BLaER1 (cell line): ENCODE data around the gene OGDHL.

Experiments used
- H3K27ac ChIP-seq: shearing (Covaris generic); formaldehyde crosslinking; 2 replicates; pipeline ENCODE4 v1.8.1; 2022
- H3K27me3 ChIP-seq: shearing (Covaris generic); formaldehyde crosslinking; 2 replicates; pipeline ENCODE4 v1.8.1; 2022
- H3K36me3 ChIP-seq: shearing (Covaris generic); formaldehyde crosslinking; 2 replicates; pipeline ENCODE4 v1.8.1; 2022
- H3K4me1 ChIP-seq: shearing (Covaris generic); formaldehyde crosslinking; 2 replicates; pipeline ENCODE4 v1.8.1; 2022
- H3K4me2 ChIP-seq: shearing (Covaris generic); formaldehyde crosslinking; 2 replicates; pipeline ENCODE4 v1.8.1; 2022
- H3K4me3 ChIP-seq: shearing (Covaris generic); formaldehyde crosslinking; 2 replicates; pipeline ENCODE4 v1.8.1; 2022
- H3K9ac ChIP-seq: shearing (Covaris generic); formaldehyde crosslinking; 2 replicates; pipeline ENCODE4 v1.8.1; 2022
- H3K9me3 ChIP-seq: shearing (Covaris generic); formaldehyde crosslinking; 2 replicates; pipeline ENCODE4 v1.8.1; 2022
- H4K20me1 ChIP-seq: shearing (Covaris generic); formaldehyde crosslinking; 2 replicates; pipeline ENCODE4 v1.8.1; 2022
- Cebpa-rat ChIP-seq: shearing (Covaris generic); IDR thresholded peaks from 2 replicates; pipeline ENCODE4 v1.8.1; 2022

OGDHL gene

DNA sequence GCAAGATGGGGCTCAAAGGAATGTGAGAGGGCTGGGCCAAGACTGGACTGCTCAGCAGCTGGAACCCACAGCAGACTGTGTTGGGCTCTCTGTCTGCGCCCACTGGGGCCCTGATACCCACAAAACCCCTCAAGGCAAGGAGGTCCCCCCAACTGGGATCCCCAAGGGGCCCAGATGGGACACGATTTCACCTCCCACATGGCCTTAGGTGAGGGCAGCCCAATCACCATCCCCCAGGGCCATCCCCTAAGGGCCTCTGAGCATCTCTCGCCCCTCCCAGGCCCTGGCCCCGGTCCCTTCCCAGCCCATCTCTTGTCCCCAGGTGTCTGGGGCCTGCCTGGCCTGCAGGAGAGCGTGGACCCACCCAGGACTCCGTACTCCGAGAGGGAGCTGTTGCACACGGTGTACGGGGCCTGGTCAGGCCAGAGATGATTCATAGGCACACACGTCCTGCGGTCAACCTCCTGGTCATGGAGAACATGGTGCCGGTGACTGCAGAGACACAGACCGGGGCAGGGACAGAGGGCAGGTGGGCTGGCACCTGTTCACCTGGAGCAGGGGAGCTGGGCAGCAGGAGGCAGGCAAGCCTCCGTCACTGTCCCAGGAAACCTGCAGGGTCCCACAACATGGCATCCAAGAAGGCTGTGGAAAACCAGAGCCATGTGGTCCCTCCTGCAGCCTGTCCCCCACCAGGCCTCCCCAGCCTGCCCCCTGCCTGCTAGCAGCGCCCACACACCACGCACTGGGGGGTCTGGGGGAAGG, 21.6 kb downstream of the OGDHL start:
- Histone ChIP-seq H3K9me3 (no peaks in the 10 kb centered on the region), H3K36me3 (no peaks in the 10 kb centered on the region), H3K4me2 (no peak overlapping the region), H3K9ac (no peak overlapping the region), H3K27ac (no peak overlapping the region), H4K20me1 (no peaks in the 10 kb centered on the region), H3K4me3 (no peak overlapping the region), H3K27me3 (no peaks in the 10 kb centered on the region), H3K4me1 (peaks cover 19% of the 10 kb centered on the region)
- no peak for TF ChIP-seq Cebpa-rat

DNA sequence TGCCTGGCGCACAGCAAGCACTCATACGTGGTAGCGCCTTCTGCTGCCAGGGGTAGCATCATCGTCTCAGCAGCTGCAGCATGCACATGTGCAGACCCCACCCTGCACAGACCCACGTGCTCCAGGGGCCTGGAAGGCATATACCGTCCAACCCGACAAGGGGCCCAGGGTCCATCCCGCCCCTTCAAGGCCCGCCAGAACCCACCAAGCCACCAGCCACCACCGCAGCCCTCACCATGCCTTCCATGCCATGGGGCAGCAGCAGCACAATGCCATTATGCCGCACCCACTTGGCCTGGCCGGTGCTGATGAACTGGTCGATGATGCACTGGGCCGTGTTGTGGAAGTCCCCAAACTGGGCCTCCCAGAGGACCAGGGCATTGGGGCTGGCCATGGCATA, 22.7 kb downstream of the OGDHL start:
- no peak overlapping the region for H3K4me2 ChIP-seq
- H3K27me3 ChIP-seq, result no peaks in the 10 kb centered on the region
- no peak overlapping the region for H3K9ac ChIP-seq
- H3K9me3 ChIP-seq, result no peaks in the 10 kb centered on the region
- no peaks in the 10 kb centered on the region for H3K36me3 ChIP-seq
- H4K20me1 ChIP-seq, result no peaks in the 10 kb centered on the region
- TF ChIP-seq Cebpa-rat, result no peak
- no peak overlapping the region for H3K4me3 ChIP-seq
- H3K4me1 ChIP-seq, result peaks cover 17% of the 10 kb centered on the region
- no peak overlapping the region for H3K27ac ChIP-seq

DNA sequence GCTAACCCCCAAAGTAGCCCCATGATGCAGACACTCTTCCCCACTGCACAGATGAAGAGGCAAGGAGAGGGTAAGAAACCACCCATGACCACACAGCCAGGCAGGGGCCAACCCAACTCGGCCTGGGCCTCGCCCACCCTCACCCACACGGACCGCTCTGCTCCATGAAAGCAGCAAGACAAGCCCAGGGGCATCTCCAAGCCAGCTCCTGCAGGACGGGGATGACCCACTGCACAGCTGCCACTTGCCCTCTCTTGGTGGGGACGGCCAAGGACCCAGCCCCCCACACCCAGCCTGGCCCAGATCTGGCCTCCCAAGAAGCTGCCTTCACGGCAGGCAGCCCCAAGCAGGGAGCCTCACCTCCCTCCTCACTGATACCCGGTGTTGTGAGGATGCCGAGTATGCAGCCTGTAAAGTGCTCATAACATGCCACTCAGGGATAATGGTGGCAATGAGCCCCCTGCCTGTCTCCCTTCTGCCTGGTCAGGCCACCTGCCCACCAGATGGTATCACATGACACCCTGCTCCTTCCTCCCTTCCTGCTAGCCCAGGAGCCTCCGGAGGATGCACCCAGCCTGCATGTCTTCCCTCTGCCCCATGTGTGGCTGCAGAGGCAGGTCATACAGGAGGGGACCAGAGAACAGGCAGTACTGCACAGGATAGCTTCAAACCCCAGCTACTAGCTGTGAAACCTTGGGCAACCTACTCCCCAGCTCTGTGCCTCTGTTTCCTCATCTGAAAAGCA, 23.3 kb downstream of the OGDHL start:
- no peaks in the 10 kb centered on the region for H3K27me3 ChIP-seq
- H3K4me3 ChIP-seq, result no peak overlapping the region
- no peaks in the 10 kb centered on the region for H4K20me1 ChIP-seq
- TF ChIP-seq Cebpa-rat, result no peak
- no peak overlapping the region for H3K4me2 ChIP-seq
- no peaks in the 10 kb centered on the region for H3K36me3 ChIP-seq
- no peaks in the 10 kb centered on the region for H3K9me3 ChIP-seq
- H3K4me1 ChIP-seq, result peaks cover 11% of the 10 kb centered on the region
- H3K27ac ChIP-seq, result no peak overlapping the region
- no peak overlapping the region for H3K9ac ChIP-seq

DNA sequence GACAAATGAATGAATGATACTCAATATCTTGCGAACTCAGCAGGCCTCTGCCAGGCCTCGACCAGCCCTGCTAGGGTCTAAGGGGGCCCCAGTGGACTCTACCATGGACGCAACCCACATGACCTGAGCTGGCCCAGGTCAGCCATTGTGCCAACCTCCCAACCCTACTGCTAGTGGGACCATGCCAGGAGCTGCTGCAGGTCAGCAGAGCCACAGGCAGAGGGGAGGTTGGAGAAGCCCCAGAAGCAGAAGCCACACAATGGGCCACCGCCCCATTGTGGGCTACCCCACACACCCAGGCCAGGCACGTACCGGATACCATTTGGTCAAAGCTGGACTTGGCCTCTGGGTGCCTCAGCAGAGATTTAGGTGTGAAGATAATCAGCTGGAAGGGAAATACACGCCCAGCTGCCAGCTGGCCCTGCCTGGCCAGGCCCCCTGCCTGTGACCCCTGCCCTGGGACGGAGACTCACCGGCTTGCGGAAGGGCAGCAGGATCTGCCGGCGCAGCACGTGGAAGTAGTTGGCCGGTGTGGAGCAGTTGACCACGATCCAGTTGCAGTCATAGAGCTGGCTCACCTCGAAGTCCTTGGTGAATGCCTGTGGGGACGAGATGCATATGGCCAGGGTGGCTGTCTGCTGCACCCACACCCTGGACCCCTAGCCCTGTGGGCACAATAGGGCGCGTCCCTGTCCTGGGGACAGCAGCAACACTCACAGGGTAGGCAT, 24.5 kb downstream of the OGDHL start:
- Histone ChIP-seq H3K36me3 (no peaks in the 10 kb centered on the region), H3K27me3 (no peaks in the 10 kb centered on the region), H3K9me3 (no peaks in the 10 kb centered on the region), H3K4me1 (peaks cover 15% of the 10 kb centered on the region), H3K4me2 (no peak overlapping the region), H3K9ac (no peak overlapping the region), H3K27ac (no peak overlapping the region), H4K20me1 (no peaks in the 10 kb centered on the region), H3K4me3 (no peak overlapping the region)
- no peak for TF ChIP-seq Cebpa-rat

DNA sequence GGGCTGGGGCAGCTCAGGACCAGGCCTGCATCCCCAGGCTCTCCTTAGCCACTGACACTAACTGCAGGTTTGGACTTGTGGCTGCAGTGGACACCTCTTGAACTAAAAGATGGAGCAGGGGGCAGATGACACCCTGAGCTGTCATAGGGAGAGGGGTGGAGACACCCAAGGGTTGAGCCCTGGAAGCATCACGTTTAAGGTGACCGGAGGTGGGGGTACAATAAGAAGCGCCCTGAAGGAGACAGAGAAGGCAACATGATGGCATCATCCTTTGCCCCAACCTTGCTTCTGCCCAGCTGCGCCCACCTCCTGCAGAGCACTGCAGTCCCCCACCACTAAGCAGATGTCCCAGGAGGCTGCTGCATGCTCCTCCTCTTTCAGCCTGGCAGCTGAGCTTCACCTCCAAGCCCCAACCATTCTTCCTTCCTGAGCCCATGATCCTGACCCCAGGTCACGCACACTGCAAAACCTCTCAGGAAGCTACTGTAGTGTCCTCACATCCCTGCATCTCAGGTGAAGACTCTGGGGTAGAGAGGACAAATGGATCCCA, 25.5 kb downstream of the OGDHL start:
- Histone ChIP-seq H3K27me3 (no peaks in the 10 kb centered on the region), H3K4me2 (0 out of 2 replicates have a peak overlapping the region, but pooled peaks have one; percentile 7), H3K36me3 (no peaks in the 10 kb centered on the region), H4K20me1 (no peaks in the 10 kb centered on the region), H3K27ac (no peak overlapping the region), H3K9me3 (no peaks in the 10 kb centered on the region), H3K9ac (no peak overlapping the region), H3K4me3 (no peak overlapping the region), H3K4me1 (peaks cover 15% of the 10 kb centered on the region)
- no peak for TF ChIP-seq Cebpa-rat

DNA sequence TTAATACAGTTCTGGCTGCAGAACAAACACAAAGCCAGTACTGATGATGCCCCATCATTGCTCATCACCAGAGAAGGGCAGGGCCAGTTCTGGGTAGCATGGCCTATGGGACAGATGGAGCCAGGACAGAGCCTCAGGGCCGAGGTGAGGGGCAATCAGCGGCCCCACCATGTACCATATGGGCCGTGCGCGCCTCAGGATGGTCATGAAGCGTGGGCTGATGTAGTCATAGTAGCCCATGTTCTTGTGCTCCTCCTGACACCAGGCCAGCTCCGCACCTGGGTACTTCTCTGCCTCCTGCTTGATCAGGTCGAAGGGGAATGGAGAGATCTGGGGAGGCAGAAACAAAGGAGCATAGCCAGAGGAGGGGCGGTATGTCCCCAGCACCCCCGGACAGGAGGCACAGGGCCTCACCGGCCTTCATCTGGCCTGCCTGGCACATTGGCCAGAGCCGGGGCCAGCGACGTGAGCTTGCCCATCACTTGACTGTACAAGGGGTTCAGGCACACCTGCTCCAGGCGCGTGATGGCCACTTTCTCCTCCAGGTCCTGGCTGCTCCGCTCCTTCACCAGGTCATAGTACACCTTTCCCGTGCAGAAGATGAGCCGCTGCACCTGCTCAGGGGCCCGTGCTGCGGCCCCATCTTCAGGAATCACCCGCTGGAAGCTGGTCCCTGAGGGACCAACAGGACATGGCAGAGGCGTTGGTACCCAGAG, 26.1 kb downstream of the OGDHL start:
- peaks cover 15% of the 10 kb centered on the region for H3K4me1 ChIP-seq
- no peaks in the 10 kb centered on the region for H3K9me3 ChIP-seq
- no peak overlapping the region for H3K9ac ChIP-seq
- no peak for TF ChIP-seq Cebpa-rat
- H3K36me3 ChIP-seq, result no peaks in the 10 kb centered on the region
- H4K20me1 ChIP-seq, result no peaks in the 10 kb centered on the region
- H3K4me2 ChIP-seq, result no peak overlapping the region
- no peaks in the 10 kb centered on the region for H3K27me3 ChIP-seq
- no peak overlapping the region for H3K27ac ChIP-seq
- no peak overlapping the region for H3K4me3 ChIP-seq

DNA sequence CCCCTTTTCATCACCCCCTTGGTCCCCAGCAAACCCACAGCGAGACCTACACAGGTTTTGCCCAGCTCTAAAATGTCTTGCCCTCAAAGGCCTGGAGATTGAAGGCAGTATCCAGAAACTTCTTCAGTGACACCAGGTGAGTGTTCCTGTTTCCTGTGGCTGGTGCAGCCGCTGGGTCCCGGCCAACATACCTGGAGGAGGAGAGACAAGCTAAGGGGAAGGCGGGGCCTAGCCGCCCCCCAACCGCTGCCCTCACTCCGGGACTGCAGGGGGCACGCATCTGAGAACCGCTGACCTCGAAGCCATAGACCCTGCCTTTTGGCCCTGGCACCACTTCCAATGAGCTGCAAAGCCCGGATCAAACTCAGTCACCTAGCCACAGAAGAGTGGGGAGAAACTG, 27.0 kb downstream of the OGDHL start:
- Histone ChIP-seq H3K36me3 (no peaks in the 10 kb centered on the region), H3K4me1 (peaks cover 15% of the 10 kb centered on the region), H3K4me3 (no peak overlapping the region), H3K27ac (no peak overlapping the region), H3K9ac (no peak overlapping the region), H4K20me1 (no peaks in the 10 kb centered on the region), H3K4me2 (no peak overlapping the region), H3K9me3 (no peaks in the 10 kb centered on the region), H3K27me3 (no peaks in the 10 kb centered on the region)
- no peak for TF ChIP-seq Cebpa-rat

DNA sequence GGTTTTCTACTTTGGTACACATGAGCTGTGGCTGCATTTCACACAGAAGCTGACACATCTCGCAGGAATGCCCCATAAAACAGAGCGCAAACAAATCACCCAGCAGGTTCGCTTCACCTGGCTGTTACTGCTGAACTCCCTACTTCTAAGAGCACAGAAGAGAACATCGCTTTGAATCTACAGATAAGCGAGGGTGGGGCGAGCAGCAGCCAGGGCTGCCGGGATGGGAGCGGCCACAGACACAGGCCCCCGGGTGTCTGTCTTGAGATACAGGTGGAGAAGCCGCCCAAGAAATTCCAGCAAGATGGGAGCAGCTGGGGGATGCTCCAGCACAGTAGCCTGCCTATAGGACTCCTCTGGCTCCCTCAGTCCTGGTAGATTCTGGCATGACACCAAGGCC, 27.4 kb downstream of the OGDHL start:
- H4K20me1 ChIP-seq, result no peaks in the 10 kb centered on the region
- H3K27me3 ChIP-seq, result no peaks in the 10 kb centered on the region
- H3K9ac ChIP-seq, result no peak overlapping the region
- H3K4me2 ChIP-seq, result no peak overlapping the region
- no peaks in the 10 kb centered on the region for H3K9me3 ChIP-seq
- no peaks in the 10 kb centered on the region for H3K36me3 ChIP-seq
- no peak overlapping the region for H3K4me3 ChIP-seq
- H3K4me1 ChIP-seq, result peaks cover 15% of the 10 kb centered on the region
- no peak overlapping the region for H3K27ac ChIP-seq
- no peak for TF ChIP-seq Cebpa-rat

DNA sequence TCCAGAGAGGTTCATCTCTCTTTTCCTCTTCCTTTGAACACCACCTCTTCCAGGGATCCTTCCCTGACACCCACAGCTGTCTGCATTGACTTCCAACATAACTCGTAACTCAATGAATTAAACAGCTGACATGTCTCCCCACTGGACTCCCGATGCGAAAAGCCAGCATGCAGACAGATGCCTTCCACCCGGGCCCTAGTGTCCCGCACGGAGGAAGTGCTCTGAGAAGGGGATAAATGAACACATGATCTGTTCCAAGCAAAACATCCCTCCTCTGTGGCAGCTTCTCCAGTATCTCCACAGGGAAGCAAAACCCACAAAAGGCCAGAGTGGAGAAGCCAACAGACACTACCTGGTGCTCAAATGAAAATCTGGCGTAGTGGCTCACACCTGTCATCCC, 28.3 kb downstream of the OGDHL start:
- H3K4me2 ChIP-seq, result no peak overlapping the region

More for the DNA sequence above, 28.3 kb downstream of the OGDHL start:
- H3K4me1 ChIP-seq, result peaks cover 15% of the 10 kb centered on the region
- no peaks in the 10 kb centered on the region for H3K27me3 ChIP-seq
- H3K9ac ChIP-seq, result no peak overlapping the region
- H3K9me3 ChIP-seq, result no peaks in the 10 kb centered on the region
- H3K4me3 ChIP-seq, result no peak overlapping the region
- no peak overlapping the region for H3K27ac ChIP-seq
- no peak for TF ChIP-seq Cebpa-rat
- no peaks in the 10 kb centered on the region for H3K36me3 ChIP-seq
- H4K20me1 ChIP-seq, result no peaks in the 10 kb centered on the region
